ENCODE measurements around the gene SLC12A4.
"Not testable (repeated sequence)": the region's sequence is repeated elsewhere in the genome, so short reads cannot be mapped to it uniquely, and the experiment has no call there.

The SLC12A4 gene

DNA sequence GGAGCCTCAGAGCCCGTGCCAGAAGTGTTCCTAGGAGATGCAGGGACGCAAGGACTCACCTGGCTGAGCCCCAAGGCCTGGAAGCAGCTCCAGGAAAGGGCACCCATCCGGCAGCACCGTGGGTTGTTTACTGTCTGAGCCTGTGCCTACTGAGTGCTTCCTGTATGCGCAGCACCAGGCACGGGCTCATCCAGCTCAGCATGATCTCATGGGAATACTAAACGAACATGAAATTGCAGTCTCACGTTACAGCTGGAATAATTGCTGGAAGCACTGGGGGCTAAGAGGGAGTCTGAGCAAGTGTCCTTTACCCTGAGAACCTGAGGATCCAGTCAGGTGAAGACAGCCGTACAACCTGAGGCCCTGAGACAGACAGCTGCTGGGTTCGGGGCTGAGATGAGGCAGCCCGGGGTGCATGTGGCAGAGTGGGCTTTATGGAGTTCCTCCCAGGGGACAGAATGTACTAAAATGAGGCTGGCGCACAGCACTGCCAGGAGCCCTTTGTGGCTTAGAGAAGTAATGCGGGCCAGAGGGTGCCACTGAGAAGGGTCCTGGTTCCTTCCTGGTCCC lies 42.2 kb downstream of the SLC12A4 start:
- no peak for DNase-seq (ENCODE audit: low read depth)

DNA sequence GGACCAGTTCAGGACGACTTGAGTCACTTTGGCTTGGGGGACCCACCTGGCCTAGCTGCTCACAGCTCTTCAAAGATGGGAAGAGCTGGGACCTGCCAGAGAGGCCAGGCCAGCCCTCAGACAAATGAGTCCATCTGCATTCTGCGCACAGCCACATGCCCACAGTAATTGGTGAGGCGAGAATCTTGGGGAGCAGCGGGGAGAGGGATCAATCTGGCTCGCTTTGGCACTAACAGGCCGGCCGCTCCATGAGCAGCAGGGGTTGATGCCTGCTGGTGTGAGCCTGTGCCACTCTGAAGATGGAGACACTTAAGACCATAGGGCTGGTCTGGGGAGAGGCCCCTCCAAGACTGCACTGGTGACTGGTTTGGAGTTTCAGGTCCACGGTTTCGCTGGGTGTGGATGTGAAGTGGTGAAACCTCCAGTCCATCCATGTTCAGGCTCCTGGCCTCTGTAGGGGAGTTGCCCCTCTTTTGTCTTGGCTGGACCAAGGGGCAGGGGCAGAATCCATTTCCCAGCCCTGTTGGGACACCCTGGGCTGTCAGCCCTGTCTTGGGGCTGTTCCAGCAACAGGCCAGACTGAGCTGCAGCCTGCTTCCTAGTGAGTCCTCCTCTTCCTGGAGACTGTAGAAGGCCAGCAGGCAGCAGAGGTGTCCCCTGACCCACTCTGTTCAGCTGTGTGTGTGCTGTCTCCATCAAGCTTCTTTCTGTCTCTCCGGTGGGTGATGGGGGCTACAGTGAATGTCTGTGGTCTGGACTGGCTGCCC lies 44.1 kb downstream of the SLC12A4 start:
- DNase-seq (ENCODE audit: low read depth) = no peak

DNA sequence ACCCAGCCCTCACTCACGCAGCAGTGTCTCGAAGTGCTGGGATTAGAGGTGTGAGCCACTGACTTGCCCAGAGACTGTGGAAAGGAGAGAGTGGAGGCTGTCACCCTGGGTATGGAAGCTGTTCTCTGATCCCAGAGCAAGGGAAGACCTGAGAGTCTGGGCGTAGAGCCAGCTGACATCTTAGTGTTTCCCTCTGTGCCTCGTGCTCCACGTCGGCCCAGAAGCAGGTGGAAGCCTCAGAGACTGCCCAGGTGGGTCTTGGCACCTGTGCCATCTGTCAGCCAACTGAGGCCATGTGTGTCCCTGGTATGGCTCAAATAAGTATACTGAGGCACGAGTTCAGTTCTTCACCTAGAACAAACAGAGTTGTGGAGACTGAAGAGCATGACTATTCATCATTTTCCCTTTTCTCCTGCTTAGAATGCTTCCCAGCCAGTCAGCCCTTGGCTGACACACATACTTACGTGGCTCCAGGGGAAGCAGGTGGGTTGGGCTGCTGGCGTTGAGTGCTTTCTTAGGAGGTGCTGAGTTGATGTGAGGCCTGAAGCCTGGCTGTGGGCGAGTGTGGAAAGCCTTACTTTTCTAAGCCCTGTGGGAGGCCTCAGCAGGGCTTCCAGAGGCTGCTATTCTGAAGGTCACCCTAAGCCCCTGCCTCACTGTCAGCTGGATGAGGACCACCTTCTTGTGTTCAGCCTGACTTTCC lies 44.9 kb downstream of the SLC12A4 start:
- DNase-seq (ENCODE audit: low read depth) = no peak

DNA sequence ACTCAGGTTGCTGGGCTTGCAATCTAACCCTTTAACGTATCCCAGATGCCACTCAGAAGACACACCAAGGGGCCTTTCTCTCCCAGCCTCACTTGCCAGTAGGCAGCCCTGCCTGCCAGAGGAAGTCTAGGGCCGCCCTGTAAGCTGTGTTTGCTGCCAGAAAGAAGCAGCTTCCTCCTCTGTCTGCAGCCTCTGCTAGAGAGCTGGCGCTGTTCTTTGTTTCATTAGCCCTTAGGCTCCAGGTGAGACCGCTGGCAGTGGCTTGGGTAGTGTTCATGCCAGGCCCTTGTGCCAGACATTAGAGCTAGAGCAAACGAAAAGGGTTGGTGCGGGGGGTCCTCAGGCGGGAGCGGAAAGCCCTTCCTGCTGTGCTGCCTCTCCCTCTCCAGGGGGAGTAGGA lies 45.7 kb downstream of the SLC12A4 start:
- DNase-seq (ENCODE audit: low read depth) = no peak

DNA sequence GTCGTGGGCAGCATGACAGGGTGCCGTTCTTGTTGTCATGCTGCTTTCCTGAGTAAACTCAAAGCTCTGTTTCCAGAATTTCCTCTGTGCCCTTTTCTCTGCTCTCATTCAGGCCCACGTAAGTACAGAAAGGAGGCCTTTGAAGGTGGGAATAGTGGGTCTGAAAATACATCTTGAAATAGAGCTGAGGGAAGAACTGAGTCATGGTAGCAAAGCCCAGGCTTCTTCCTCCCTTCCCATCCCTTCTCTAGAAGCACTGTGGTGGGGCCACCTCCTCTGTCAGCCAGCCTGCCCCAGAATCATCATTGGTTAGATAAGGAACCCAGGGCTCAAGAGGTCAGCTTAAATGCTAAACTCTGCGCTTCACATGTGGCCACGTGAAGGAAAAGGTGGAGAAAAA lies 46.2 kb downstream of the SLC12A4 start:
- no peak for DNase-seq (ENCODE audit: low read depth)

DNA sequence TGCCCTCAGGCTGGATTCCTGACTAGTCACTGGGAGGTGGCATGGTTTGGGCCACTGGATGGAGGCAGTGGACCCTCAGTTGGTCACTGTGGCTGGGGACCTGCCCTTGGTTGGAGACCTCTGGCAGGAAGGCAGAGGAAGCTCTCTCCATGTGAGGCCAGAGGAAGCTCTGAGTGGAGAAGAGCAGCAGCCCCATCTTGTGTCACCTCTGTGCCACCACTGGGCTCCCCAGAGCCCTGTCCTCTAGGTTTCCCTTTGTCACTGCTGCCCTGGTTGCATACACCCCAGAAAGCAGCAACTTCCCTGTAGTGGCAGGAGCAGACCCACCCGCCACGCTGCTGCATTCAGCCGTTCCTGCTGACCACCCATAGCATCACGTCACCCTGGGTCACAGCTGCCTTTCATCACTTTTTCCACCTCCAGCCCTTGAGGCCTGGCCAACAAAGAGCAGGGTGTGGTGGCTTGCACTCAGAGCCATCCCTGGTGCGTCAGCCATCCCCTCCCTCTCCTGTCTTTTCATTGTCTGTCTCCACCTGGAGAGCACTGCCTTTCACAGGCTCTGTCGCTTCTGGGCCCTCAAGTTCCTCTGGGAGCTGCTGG lies 48.7 kb downstream of the SLC12A4 start:
- DNase-seq (ENCODE audit: low read depth) = no peak

DNA sequence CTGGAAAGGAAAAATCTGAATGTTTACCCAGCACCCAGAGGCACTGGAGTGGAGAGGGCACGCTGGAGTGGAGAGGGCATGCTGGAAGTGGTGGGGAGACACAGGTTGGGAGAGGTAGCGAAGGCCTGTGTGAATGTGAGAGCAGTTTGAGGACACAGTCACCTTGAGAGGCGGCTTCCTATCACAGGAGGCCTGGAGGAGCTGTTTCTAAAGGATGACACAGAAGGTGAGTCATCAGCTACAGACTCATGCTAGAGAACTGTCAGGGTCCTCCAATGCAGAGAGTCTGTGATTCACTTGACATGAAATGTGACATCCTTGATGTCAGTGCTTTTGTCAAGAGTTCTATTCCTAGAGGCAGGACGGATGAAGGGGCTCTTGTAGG lies 50.6 kb downstream of the SLC12A4 start:
- DNase-seq (ENCODE audit: low read depth) = no peak

DNA sequence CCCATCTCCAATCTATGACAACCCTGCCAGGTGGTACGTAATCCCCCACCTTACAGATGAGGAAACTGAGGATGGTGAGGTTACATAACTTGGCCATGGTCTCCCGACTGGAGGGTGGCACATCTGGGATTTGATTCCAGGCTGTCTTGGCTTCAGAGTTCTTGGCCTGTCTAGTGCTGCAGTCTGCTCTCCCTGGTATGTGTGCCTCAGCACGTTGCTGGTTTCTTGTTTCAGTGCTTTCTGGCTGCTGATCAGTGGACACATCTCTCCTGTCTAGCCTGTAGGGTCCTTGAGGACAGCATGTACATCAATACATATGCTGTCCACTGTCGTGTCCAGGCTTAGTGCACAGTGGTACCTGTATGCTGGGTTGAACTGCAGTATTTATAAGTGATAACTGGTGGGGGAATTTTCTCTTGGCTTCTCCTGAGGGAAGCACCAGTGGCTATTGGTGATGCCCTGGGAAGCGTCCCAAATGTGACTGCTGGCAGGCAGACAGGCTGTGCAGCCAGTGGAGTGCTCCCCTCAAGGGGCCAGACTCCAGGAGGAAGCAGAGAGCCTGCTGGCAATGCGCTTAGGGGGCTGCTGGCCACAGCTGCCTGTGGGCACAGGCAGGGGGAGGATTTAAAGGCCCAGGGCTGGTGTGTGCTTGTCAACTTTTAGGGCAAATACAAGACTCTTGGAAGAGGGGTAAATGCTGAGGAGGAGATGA lies 51.1 kb downstream of the SLC12A4 start:
- no peak for DNase-seq (ENCODE audit: low read depth)

DNA sequence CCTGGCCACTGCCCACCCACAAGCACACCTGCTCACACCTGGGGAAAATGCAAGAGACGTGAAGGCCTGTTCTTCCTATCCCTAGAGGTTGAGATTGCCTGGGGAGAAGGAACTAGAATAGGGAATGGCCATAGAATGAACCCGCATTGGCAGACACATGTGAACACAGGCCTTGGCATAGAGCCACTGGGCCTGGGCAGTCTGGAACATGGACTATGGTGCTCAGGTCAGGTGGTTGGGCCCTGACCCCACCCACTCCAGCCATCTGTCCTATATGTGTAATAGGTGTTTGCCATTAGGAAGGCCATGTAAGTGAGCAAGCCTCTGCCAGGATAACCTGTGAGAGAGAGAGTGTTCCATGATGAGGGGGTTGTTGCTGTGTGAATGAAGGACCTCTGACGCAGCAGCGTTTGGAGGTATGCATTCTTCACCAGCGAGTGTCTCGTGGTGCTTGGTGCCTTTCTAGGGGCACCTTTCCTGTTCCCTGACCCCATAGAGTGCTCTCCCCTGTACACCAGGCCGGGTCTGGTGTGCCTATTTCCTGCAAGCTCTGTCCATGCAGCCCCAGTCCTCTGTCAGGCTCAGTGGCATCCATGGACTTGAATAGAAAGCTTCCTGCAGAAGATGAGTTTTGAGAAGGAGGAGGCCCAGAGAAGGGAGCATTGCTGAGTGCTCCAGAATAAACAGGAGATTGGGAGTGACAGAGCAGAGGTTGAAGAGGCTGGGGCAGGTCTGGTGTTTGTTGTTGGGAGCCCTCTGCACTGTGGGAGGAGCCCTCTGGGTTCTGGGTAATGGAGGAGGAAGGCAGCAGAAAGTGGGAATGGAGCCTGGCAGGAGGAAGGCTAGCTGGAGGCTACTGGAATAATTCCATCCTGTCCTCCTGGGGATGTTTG lies 52.4 kb downstream of the SLC12A4 start:
- no peak for DNase-seq (ENCODE audit: low read depth)

DNA sequence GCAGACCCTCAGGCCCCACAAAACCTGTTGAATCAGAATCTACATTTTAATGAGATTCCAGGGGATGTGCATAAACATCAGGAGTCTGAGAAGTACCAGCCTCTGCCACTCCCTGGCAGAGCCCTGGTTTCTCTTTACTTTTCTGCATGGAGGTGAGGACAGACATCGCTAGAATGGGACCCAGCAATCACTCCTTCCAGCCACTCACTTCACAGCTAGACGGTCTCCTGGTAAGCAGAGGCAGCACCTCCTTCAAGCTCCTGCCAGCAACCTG lies 53.0 kb downstream of the SLC12A4 start:
- DNase-seq (ENCODE audit: low read depth) = not testable (repeated sequence)

DNA sequence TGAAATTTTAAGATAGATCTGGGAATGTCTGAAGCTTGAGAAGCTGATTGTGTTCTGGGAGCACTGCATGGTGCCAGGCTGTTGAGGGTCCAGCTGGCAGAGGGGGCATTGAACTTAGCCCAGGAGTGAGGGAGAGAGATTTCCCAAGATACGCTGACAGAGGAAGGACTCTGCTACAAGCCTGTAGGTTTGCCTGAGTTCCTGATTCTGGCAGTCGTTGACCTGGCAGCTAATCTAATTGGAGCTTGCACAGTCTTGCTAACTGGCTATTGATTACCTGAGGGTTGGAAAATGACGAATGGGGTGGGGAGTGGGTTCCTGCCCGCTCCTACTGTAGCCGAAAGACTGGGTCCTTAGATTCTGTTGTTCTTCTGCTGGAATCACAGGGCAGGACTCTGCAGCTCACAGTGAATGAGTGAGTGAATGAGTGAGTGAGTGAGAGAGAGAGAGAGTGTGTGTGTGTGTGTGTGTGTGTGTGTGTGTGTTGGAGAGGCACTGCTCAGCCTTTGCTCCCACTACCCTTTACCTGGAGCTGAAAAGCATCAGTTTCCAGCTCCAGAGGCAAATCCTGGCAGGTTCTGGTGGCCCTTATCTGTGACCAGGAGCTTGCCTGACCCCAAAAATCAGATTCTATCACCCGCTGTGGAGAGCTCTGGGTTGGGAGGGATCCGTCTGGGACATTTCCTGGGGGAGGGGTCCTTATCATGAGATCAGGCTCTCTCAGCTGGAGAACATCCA lies 53.5 kb downstream of the SLC12A4 start:
- DNase-seq (ENCODE audit: low read depth) = no peak

DNA sequence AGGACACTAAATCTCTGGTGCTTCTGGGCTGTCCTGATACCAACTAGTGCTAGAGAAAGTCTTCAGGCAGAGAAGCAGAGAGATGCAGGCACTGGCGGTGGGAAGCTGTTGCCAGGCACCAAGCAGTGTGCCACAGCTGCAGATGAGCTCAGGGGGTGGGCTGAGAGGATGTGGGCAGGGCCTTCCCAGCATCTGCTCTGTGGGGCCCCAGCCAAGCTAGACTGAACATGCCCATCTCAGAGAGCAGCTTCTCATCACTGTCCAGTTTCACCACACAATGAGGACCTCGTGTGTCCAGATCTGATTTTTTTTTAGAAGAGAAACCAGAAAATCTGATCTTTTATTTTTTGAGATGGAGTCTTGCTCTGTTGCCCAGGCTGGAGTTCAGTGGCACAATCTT lies 58.3 kb downstream of the SLC12A4 start:
- DNase-seq (ENCODE audit: low read depth) = no peak

DNA sequence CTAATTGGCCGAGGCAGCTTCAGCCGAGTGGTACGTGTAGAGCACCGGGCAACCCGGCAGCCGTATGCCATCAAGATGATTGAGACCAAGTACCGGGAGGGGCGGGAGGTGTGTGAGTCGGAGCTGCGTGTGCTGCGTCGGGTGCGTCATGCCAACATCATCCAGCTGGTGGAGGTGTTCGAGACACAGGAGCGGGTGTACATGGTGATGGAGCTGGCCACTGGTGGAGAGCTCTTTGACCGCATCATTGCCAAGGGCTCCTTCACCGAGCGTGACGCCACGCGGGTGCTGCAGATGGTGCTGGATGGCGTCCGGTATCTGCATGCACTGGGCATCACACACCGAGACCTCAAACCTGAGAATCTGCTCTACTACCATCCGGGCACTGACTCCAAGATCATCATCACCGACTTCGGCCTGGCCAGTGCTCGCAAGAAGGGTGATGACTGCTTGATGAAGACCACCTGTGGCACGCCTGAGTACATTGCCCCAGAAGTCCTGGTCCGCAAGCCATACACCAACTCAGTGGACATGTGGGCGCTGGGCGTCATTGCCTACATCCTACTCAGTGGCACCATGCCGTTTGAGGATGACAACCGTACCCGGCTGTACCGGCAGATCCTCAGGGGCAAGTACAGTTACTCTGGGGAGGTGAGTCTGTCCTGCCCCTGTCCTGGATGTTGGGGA lies 59.2 kb downstream of the SLC12A4 start:
- DNase-seq (ENCODE audit: low read depth) = no peak

DNA sequence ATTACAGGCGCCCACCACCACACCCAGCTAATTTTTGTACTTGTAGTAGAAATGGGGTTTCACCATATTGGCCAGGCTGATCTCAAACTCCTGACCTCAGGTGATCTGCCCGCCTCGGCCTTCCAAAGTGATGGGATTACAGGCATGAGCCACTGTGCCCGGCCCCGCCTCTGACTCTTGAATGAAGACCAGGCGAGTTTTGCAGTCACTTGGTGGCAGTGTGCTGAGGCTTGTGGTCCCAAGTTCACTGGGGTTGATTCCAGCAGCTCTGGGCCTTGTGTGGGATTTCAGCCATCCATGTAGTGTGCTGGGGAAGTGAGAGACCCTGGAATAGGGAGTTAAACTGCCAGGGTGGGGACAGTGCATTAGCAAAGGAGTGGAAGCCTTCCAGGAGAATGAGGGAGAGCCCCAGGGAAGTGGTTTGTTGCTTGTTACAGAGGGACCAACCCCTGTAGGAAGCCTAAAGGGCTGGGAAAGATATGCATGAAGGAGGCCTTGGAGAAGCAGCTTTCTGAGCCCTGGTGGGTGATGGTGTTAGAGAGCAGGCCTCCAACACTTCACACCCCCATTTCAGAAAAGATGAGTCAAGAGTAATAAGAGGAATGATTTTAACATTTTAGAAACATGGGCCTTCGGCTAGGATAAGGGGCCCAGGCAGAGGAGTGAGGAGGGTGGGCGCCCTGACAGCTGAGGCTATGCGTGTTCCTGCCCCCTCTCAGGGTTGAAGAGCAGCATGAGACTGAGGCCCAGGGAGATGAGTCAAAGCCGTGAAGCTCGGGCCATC lies 60.8 kb downstream of the SLC12A4 start:
- DNase-seq (ENCODE audit: low read depth) = no peak

DNA sequence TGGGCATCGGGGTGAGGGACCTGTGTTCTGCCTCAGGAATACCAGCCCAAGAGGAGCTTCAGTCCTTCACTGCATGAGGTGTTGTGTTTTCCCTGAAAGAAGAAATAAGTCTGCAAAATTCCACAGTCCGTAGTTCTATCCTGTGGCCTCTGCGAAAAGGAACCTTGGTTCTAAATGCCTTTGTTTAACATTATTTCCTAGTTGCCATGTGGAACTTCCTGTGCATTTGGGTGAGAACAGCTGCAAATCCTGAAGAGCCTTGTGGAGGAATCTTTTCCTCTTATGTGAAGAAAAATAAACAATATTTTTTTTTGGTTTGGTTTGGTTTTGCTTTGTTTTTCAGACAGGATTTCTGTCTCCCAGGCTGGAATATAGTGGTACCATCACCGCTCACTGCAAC lies 65.6 kb downstream of the SLC12A4 start:
- no peak for DNase-seq (ENCODE audit: low read depth)

DNA sequence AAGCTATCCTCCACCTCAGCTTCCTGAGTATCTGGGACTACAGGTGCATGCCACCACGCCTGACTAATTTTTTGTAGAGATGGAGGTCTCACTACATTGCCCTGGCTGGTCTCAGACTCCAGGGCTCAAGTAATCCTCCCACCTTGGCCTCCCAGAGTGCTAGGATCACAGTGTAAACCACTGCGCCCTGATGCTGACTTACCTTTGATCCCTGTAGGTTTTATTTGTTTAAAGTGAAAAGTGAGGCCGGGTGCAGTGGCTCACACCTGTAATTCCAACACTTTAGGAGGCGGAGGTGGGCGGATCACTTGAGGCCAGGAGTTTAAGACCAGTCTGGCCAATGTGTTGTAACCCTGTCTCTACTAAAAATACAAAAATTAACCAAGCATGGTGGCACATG lies 66.7 kb downstream of the SLC12A4 start:
- no peak for DNase-seq (ENCODE audit: low read depth)

DNA sequence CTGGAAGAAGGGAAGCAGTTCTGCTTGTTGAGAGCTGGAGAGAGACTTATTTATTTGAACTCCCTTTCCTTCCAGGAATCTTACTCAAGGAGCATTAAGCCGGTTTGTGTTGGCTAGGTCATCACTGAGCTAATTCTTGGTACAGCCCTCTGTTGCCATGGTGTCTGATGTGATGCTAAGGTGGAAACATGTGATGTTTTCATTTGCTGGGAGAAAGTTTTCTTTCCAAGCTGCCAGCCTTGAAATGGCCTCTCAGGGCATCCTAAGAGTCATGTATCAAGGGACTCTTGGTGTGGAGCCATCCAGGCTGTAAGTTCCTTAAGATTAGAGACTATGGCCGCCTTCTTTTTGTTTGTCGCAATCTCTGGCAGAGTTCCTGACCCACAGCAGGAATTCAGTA lies 71.2 kb downstream of the SLC12A4 start:
- no peak for DNase-seq (ENCODE audit: low read depth)

DNA sequence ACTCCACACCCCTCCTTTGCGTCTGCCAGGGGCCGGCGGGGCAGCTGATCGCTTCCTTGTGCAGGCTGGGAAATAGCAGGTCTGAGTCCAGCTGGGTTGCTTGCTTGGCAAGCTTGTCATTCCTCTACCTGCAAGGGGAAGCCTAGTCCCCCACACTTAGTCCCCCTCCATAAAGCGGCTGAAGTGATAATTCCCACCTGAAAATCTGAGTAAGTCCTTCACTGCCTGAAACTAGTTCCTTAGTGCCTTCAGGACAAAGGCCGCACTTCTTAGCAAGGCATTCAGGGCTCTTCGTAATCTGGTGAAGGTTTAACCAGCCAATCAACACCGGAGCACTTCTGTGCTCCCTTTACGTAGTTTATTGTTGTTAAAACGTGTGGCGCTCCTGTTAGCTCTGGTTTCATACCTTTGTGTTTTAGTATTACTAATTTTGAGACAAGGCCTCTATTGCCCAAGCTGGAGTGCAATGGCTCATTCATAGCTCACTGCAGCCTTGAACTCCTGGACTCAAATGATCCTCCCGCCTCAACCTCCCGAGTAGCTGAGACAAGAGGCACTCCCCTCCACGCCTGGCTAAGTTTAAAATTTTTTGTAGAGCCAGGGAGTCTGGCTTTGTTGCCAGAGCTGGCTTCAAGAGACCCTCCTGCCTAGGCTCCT lies 74.6 kb downstream of the SLC12A4 start:
- DNase-seq (ENCODE audit: low read depth) = no peak
